K562 (cell line): ENCODE data around the gene RBMX. TPM values are rescaled to one million over a fixed set of nuclear protein-coding genes. Genes with fewer than 3 reads are reported as not detected.

ENCODE experiments used
- ATF7 ChIP-seq: fragments of 450-650 bp; IDR thresholded peaks from 2 replicates; pipeline ENCODE4 v1.7.1; 2014; ENCODE audit warnings: mild to moderate bottlenecking, moderate library complexity
- FOXM1 ChIP-seq, 2 experiments: fragments of 450-650 bp in 1 of 2; sonication (generic) in 1 of 2; formaldehyde crosslinking in 1 of 2; IDR thresholded peaks; 2 replicates each; pipeline versions ENCODE4 v1.6.1 to v1.9.0; 2017 to 2022; ENCODE audit warnings: low read depth in 2 of 2, mild to moderate bottlenecking in 2 of 2, missing genetic modification reagents in 1 of 2, moderate library complexity in 1 of 2
- HDAC1 ChIP-seq, 2 experiments: fragments of 450-650 bp; IDR thresholded peaks; 2 replicates each; pipeline ENCODE4 v1.6.1; 2016 to 2017; ENCODE audit warnings: inconsistent platforms in 1 of 2, mild to moderate bottlenecking in 1 of 2, moderate library complexity in 1 of 2
- HLTF ChIP-seq: fragments of 450-650 bp; IDR thresholded peaks from 2 replicates; pipeline ENCODE4 v1.6.1; 2016
- HNRNPH1 ChIP-seq: fragments of 200-400 bp; formaldehyde crosslinking; optimal IDR thresholded peaks from 2 replicates; pipeline ENCODE3; 2017; ENCODE audit warnings: low read depth, mild to moderate bottlenecking, low read length, moderate library complexity
- KDM1A ChIP-seq, 2 experiments: fragments of 450-650 bp; IDR thresholded peaks; 2 replicates each; pipeline ENCODE4 v1.6.1; 2016; ENCODE audit warnings: mild to moderate bottlenecking in 2 of 2
- POLR2A ChIP-seq: fragments of 450-650 bp; conservative IDR thresholded peaks from 2 replicates; pipeline ENCODE4 v1.6.1; 2016
- SIN3B ChIP-seq: fragments of 450-650 bp; IDR thresholded peaks from 2 replicates; pipeline ENCODE4 v1.6.1; 2017; ENCODE audit warnings: low read depth, mild to moderate bottlenecking, moderate library complexity
- SOX6 ChIP-seq: fragments of 450-650 bp; IDR thresholded peaks from 2 replicates; pipeline ENCODE4 v1.6.1; 2014; ENCODE audit warnings: mild to moderate bottlenecking
- SRF ChIP-seq, 2 experiments: fragments of 250-450, 450-650 bp in 1 of 2; sonication (Bioruptor Pico) in 1 of 2; sonication (generic) in 1 of 2; formaldehyde crosslinking; IDR thresholded peaks; 2 replicates each; pipeline versions ENCODE4 v1.5.0 to v1.5.1; 2020 to 2022; ENCODE audit warnings: mild to moderate bottlenecking in 1 of 2, missing genetic modification reagents in 1 of 2
- TOE1 ChIP-seq, 2 experiments: fragments of 450-650 bp in 1 of 2; sonication (generic) in 1 of 2; formaldehyde crosslinking in 1 of 2; IDR thresholded peaks; 2 replicates each; pipeline versions ENCODE4 v1.7.1 to v1.8.0; 2016 to 2022; ENCODE audit warnings: borderline replicate concordance in 2 of 2, mild to moderate bottlenecking in 2 of 2, antibody characterized with exemption in 1 of 2, inconsistent platforms in 1 of 2, low read depth in 1 of 2, missing genetic modification reagents in 1 of 2, moderate library complexity in 1 of 2
- TRIM24 ChIP-seq, 2 experiments: fragments of 450-650 bp; IDR thresholded peaks; 2 replicates each; pipeline ENCODE4 v1.6.1; 2016
- ZNF785 ChIP-seq: fragments of 250-450 bp; sonication (Bioruptor Pico); IDR thresholded peaks from 2 replicates; pipeline ENCODE4 v1.4.0; 2020; ENCODE audit warnings: mild to moderate bottlenecking
- polyA plus RNA-seq, 8 experiments: library from polyadenylated mRNA; depleted of rRNA in 4 of 8; stranded (reverse) in 5 of 8; unstranded in 3 of 8; fragments of >200 nt; fragmentation: Nextera tagmentation in 2 of 8; fragmentation: Illumina TruSeq in 1 of 8; extraction: Ambion mirVana in 2 of 8; extraction: Trizol in 1 of 8; gene quantifications; 2 replicates each; pipeline versions ENCODE4 v1.2.1 to v1.2.3, GENCODE V29; 2011 to 2014; ENCODE audit warnings: inconsistent platforms in 1 of 8, missing spikeins in 1 of 8
- total RNA-seq, 7 experiments: library from RNA; depleted of rRNA in 6 of 7; stranded (reverse); fragments of >200 nt in 6 of 7; fragmentation: Illumina TruSeq in 2 of 7; extraction: Trizol in 2 of 7; gene quantifications; 2 replicates each; pipeline versions ENCODE4 v1.2.1 to v1.2.3, GENCODE V29; 2011 to 2021; ENCODE audit warnings: low replicate concordance in 1 of 7
- TF ChIP-seq, protein P1 (sequence below): sonication (generic); formaldehyde crosslinking; IDR thresholded peaks from 2 replicates; pipeline ENCODE4 v1.8.0; 2023; ENCODE audit warnings: mild to moderate bottlenecking, missing genetic modification reagents
- TF ChIP-seq, protein P2 (sequence below), 2 experiments: IDR thresholded peaks; 2 replicates each; pipeline ENCODE4 v1.6.1; 2011; ENCODE audit warnings: borderline replicate concordance in 1 of 2, control low read depth in 1 of 2, low read depth in 1 of 2, low read length in 1 of 2, mild to moderate bottlenecking in 1 of 2, mixed read lengths in 1 of 2, moderate library complexity in 1 of 2; ENCODE audit not compliant: insufficient read depth in 1 of 2, insufficient read length in 1 of 2, poor library complexity in 1 of 2, severe bottlenecking in 1 of 2; ENCODE audit errors: extremely low read depth in 1 of 2
- TF ChIP-seq, protein P3 (sequence below): fragments of 450-650 bp; formaldehyde crosslinking; IDR thresholded peaks from 2 replicates; pipeline ENCODE4 v1.4.0; 2022; ENCODE audit warnings: missing genetic modification characterization

Gene RBMX
- total and polyA plus RNA-seq, 9 of the 15 experiments (the other 6 are each of a cell fraction or from before 2014, with no cell fraction given) = 405 to 671 (median 540) TPM

DNA sequence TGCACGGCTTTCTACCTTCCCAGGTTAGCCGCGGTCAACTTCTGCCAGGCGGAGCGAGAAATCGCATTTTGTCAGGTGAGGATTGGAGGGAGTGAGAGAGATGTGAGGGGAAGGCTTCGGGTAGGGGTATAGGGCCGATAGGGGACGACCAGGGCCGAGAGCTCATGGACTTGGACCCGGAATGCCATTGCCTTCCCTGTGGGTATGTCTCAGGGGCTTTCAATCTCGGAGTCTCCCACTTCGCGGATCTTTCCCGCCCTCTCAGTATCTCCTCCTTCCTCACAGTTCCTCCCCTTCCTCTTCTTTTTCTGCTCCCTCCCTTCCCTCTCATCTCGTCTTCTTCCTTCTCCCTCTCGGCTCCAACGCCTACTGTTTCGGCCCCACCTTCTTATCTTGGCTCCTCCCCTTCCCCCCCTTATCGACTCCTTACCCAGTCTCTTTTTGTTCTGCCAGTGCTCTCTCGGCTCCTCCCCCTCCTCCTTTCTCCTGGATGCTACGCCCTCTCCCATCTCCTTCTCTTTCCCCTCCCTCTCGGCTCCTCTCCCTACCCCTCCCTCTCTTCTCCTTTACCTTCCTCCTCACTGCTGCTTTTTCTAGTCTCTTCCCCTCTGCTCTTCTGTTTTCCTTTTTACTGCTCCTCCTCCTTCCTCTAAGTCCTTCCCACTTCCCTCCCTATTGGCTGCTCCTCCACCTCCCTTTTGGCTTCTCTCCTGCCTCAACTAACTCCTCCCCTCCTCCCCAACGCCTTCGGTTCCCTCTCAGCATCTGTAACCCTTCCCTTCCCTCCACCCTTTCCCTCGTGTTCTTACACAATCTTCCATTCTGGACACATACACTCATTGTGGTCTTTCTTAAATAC lies 29.4 kb upstream of the RBMX start (continued):
- peak; percentile 79 for TF ChIP-seq TOE1 (IDR thresholded peaks at IDR 0.05; ENCODE audit: borderline replicate concordance)
- TF ChIP-seq TOE1 (CRISPR knock-in tag; IDR thresholded peaks at IDR 0.05; ENCODE audit: borderline replicate concordance, low read depth) = no peak
- 0 out of 4 replicates have a peak, but pooled peaks of 1 of the 2 experiments have one; percentile 38 for TF ChIP-seq SRF (CRISPR knock-in tag; IDR thresholded peaks at IDR 0.05)
- 0 out of 2 replicates have a peak, but pooled peaks have one; percentile 32 for TF ChIP-seq FOXM1 (IDR thresholded peaks at IDR 0.05; ENCODE audit: low read depth)
- TF ChIP-seq FOXM1 (CRISPR knock-in tag; IDR thresholded peaks at IDR 0.05; ENCODE audit: low read depth) = no peak
- TF ChIP-seq, protein P1, sequence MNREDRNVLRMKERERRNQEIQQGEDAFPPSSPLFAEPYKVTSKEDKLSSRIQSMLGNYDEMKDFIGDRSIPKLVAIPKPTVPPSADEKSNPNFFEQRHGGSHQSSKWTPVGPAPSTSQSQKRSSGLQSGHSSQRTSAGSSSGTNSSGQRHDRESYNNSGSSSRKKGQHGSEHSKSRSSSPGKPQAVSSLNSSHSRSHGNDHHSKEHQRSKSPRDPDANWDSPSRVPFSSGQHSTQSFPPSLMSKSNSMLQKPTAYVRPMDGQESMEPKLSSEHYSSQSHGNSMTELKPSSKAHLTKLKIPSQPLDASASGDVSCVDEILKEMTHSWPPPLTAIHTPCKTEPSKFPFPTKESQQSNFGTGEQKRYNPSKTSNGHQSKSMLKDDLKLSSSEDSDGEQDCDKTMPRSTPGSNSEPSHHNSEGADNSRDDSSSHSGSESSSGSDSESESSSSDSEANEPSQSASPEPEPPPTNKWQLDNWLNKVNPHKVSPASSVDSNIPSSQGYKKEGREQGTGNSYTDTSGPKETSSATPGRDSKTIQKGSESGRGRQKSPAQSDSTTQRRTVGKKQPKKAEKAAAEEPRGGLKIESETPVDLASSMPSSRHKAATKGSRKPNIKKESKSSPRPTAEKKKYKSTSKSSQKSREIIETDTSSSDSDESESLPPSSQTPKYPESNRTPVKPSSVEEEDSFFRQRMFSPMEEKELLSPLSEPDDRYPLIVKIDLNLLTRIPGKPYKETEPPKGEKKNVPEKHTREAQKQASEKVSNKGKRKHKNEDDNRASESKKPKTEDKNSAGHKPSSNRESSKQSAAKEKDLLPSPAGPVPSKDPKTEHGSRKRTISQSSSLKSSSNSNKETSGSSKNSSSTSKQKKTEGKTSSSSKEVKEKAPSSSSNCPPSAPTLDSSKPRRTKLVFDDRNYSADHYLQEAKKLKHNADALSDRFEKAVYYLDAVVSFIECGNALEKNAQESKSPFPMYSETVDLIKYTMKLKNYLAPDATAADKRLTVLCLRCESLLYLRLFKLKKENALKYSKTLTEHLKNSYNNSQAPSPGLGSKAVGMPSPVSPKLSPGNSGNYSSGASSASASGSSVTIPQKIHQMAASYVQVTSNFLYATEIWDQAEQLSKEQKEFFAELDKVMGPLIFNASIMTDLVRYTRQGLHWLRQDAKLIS (CRISPR knock-in tag) = 0 out of 2 replicates have a peak, but pooled peaks have one; percentile 43
- no peak for TF ChIP-seq HNRNPH1
- TF ChIP-seq, protein P2, sequence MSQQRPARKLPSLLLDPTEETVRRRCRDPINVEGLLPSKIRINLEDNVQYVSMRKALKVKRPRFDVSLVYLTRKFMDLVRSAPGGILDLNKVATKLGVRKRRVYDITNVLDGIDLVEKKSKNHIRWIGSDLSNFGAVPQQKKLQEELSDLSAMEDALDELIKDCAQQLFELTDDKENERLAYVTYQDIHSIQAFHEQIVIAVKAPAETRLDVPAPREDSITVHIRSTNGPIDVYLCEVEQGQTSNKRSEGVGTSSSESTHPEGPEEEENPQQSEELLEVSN (IDR thresholded peaks at IDR 0.05; ENCODE audit: borderline replicate concordance in 1 of 2, extremely low read depth in 1 of 2, insufficient read depth in 1 of 2, insufficient read length in 1 of 2, low read depth in 1 of 2, low read length in 1 of 2, poor library complexity in 1 of 2, severe bottlenecking in 1 of 2) = peak; percentile 51 to 59
- peak; percentile 53 to 61; a peak in 3 of 4 replicates for TF ChIP-seq TRIM24 (IDR thresholded peaks at IDR 0.05)
- TF ChIP-seq HDAC1 (IDR thresholded peaks at IDR 0.05) = peak in 1 of 2 experiments; percentile 94; a peak in 2 of 4 replicates
- 0 out of 2 replicates have a peak, but pooled peaks have one; percentile 20 for TF ChIP-seq ATF7
- no peak for TF ChIP-seq SIN3B
- peak; percentile 95 for TF ChIP-seq HLTF
- TF ChIP-seq, protein P3, sequence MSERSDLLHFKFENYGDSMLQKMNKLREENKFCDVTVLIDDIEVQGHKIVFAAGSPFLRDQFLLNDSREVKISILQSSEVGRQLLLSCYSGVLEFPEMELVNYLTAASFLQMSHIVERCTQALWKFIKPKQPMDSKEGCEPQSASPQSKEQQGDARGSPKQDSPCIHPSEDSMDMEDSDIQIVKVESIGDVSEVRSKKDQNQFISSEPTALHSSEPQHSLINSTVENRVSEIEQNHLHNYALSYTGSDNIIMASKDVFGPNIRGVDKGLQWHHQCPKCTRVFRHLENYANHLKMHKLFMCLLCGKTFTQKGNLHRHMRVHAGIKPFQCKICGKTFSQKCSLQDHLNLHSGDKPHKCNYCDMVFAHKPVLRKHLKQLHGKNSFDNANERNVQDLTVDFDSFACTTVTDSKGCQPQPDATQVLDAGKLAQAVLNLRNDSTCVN (CRISPR knock-in tag) = peak; percentile 74; the same call in 1 of the 2 replicates
- peak; percentile 89 for TF ChIP-seq POLR2A
- TF ChIP-seq KDM1A (IDR thresholded peaks at IDR 0.05) = peak; percentile 57 to 58
- TF ChIP-seq SOX6 = peak; percentile 56; the same call in 1 of the 2 replicates
- TF ChIP-seq ZNF785 (CRISPR knock-in tag) = no peak
